Measurements from ENCODE around the gene INHA.

Gene INHA

DNA sequence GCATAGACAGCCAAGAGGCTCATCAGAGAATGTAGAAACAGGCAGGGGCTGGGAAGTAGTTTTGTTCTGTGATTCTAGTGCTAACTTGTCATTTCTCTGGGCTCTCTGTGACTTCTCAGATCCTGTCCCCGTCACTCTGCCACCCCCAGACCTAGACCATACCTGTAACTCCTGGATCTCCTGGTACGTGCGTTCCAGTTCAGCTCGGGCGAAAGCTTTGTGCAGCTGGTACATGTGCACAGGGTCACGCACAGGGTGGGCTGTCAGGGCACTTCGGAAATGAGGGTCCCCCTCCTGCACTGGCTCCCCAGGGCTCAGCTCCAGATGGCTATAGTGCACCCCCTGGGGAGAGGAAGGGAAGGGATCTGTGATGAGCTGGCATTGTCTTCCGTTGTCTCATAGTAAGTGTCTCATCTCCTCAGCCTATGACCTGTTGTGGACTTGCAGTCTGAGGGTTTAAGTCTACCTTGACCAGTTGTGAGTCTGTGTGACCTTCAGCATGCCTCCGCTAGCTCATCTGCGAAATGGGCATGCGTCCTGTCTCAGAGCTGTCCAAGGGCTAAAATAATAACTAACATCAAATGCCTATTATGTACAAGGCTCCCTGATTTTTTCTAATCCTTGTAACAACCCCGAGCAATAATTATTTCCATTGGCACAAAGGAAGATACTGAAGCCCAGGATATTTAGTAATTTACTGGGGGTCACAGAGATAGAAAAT lies 31.2 kb upstream of the INHA start:
- no peak for DNase-seq

GRCh38 chr2:219541611-219542180 lies 30.4 kb upstream of the INHA start:
- DNase-seq: peak; percentile 84 to 86

- DNase-seq: no peak
Measured at GRCh38 chr2:219542931-219543595, 29.0 kb upstream of the INHA start.

DNA sequence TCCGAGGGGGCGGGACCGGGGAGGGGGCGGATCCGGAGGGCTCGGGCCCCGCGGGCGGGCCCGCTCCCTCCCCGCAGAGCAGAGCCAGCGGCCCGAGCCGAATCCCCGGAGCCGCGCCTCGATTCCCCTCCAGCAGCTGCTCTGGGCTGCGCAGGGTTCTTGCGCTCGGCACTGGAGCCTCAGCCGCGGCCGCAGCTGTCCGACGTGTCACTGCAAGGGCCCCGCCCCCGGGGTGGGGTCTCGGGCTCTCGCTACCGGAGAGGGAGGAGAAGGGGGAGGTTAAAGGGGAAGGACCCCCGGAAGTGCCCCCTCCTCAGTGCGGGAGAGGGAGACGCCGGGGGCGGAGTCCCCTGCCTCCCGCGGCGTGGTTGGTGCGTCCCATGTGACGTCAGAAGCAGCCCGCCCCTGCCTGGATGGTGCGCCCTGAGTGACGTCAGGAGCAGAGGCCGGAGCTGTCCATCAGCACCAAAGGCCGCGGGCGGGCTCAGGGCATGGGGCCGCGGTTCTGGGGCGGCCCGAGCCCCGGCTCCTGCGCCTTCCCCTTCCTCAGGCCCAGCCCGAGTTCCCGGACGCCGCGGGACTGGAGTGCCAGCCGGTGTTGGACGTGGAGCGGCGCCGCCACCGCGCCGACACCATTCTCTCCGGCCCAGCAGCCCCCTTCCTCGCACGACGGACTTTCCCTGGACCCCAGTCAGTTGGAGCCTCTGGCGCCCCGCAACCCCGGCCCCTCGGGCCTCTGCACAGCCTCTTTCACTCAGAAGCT lies 28.3 kb upstream of the INHA start, which contains the start of the genes CHPF and TMEM198:
Gene CHPF, minus strand, starts transcription at position 214 of the 763 bp plus-strand sequence. CDS start 271 bp downstream, outside the sequence.
Gene TMEM198, plus strand, starts transcription at position 433 of the 763 bp plus-strand sequence. CDS start 700 bp downstream, outside the sequence.
- peak; percentile 88 to 89 for DNase-seq

GRCh38 chr2:219544567-219544966 lies 27.5 kb upstream of the INHA start:
- no peak for DNase-seq

DNA sequence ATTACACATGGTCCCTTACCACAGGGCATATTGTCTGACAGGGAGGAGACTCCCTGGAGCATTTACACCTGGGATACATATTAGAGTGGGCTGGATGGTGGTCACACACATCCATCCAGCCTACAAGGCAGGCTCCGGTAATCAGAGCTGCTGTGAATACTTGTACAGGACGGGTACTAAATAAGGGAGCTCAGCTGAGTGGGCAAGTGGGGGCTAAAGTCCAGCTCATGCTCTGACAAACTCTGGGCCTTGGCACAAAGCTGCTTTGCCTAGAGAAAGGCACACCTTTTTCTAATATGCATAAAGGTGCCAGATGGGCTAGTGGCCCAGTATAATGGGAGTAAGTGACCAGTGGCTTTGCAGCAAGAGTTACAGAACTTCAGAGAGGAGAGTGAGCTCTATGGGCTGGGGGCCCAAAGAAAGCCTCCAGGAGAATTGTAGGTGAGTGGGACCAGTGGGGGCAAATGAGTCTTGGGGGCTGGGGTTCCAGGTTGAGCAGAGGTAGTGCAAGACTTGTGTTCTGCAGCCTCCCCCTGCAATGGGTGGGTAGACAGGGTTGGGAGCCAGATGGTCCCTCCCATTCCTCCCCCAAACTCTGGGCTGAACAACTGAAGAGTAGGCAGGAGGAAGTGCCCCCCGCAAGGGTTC lies 26.7 kb upstream of the INHA start:
- no peak for DNase-seq

GRCh38 chr2:219545943-219546352 lies 26.2 kb upstream of the INHA start:
- DNase-seq: no peak

- DNase-seq: no peak
Measured at GRCh38 chr2:219547621-219548020, 24.5 kb upstream of the INHA start.

DNA sequence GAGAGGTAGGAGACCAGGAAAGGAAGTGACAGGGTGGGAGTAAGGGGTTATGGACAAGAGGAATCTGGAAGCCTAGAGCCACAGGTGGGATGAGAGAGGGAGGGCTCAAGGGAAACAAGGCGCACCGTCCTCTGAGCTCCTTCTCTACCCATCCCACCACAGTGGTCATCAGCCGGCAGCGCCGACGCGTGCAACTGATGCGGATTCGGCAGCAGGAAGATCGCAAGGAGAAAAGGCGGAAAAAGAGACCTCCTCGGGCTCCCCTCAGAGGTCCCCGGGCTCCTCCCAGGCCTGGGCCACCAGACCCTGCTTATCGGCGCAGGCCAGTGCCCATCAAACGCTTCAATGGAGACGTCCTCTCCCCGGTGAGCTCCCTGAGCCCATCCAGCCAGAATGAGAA lies 23.1 kb upstream of the INHA start:
- DNase-seq: no peak

DNA sequence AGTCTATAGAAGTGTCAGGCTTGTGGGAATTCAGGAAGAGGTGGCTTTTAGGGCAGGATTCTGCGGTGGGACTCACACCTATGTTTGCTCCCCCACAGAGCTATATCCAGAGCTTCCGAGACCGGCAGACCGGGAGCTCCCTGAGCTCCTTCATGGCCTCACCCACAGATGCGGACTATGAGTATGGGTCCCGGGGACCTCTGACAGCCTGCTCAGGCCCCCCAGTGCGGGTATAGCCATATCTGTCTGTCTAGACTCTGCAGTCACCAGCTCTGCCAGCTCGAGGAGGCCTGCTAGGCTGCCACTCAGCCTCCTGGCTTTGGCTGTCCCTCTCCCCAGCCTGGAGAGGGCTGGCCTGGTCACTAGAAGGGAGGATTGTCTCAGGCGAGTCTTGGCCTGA lies 22.5 kb upstream of the INHA start:
- DNase-seq: no peak

GRCh38 chr2:219551441-219552381 lies 20.4 kb upstream of the INHA start:
- no peak for DNase-seq

DNA sequence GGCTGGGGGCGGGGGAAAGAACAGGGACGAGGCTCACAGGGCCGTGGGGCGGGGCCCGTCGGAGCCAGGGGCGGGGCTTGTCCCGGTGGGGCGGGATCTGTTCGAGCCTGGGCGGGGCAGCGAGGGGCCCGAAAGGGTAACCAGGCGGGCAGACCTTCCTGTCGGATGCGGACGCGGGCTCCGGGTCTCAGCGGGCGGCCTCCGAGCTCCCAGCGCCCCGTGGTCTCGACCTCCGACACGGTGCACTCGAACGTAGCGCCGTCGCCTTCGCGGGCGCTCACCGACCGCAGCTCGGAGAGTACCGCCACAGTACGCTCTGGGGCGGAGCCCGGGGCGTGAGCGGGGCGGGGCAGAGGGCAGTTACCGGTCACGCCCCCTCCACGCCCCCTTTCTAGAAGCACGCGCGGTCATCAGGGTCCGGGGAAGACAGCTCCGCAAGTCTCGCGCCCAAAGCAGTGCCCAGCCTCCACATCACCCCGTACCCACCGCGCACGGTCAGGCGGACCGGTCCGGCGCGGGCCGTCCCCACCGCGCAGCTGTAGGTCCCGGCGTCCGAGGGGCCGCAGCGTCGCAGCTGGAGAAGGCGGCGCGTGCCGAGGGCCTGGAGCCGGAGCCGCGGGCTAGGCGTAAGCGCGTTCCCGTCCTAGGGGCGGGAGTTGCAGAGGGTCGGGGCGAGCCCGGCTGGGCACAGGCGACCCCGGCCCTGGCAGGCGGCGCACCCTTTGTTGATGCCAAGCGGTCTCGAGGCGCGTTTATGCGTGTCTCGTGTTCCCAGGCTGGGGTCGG lies 19.5 kb upstream of the INHA start:
- DNase-seq: peak; percentile 57 to 67

DNA sequence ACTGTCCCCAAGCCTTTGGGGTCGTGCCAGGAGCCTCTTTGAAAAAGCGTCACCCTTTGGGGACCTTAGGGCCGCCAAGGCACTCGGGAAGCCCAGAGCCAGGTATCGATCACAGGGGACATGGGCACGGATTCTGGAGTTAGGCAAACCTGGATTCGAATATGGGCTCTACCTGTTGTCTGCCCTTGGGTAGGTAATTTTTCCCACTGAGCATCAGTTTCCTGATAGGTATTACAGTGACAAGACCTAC lies 19.0 kb upstream of the INHA start:
- DNase-seq: no peak

DNA sequence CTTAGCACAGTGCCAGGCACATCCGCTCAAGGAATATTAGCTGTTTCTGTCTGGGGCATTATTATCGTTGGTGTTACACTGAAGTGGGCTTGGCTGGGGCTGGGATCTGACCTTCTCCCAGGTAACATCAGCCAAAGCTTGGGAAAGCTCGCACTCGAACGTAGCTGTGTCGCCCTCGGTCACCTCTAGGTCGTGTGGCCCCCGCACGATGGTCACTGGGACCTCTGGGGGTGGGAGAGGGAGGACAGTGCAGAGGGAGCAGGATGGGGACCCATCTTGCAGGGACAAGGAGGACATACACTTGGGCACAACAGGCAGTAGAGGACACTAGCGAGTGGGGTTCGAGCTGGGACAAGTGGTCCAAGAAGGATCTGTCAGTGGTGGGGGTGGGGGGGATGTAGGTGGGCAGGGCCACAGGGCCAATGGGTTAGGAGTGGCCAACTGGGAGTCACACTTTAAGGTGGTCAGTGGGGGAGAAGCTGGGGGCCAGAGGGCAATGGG lies 18.6 kb upstream of the INHA start:
- no peak for DNase-seq

DNA sequence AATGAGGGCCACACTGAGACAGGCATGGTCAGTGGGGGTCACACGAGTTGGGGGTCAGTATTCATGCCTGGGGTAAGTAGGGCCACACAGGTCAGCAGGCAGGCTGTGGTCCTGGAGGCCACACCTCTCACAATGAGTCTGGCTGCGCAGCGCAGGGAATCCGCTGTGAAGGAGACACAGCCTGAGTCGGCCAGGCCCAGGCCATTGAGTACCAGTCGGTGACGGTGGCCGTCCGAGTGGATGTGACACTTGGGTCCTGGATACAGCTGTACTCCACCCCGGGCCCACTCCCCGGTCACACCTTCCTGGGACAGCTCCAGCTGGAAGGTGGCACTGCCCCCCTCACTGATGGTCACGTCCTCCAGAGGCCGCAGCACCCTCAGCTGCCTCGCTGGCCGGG lies 17.8 kb upstream of the INHA start:
- no peak for DNase-seq

GRCh38 chr2:219555956-219556355 lies 16.2 kb upstream of the INHA start:
- no peak for DNase-seq

- DNase-seq: no peak
Measured at GRCh38 chr2:219556413-219556812, 15.7 kb upstream of the INHA start.

DNA sequence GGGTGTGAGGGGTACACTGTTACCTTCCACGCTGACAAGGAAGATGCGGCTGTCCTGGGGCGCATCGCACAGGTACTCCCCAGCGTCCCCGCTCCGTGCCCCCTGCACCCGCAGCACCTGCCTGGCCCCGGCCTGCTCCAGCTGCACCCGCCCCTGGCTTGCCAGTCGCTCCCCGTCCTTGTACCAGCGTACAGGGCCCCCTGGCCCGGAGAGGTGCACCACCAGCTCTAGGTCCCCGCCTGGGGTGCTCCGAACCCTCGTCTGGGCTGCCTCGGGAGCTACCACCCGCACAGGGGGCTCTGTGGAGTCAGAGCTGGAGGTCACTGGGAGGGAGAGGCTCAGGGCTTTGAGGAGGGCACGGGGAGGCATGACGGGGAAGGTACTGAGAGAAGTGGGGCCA lies 14.8 kb upstream of the INHA start:
- DNase-seq: no peak

- no peak for DNase-seq
Measured at GRCh38 chr2:219557791-219558785, 14.0 kb upstream of the INHA start.

Measured in activated CD4-positive, alpha-beta T cell treated with anti-CD3 and anti-CD28 coated beads, Interleukin-2, amount 50 U/mL, for 4 hours (primary cell).